Measurements from ENCODE around the gene RNF214.

RNF214 gene

GRCh38 chr11:117282956-117283355, 50.5 kb downstream of the RNF214 start:
- DNase-seq (ENCODE audit: low spot score), result no peak

GRCh38 chr11:117284053-117284452, 51.6 kb downstream of the RNF214 start:
- no peak for DNase-seq (ENCODE audit: low spot score)

GRCh38 chr11:117286588-117286987, 54.1 kb downstream of the RNF214 start:
- no peak for DNase-seq (ENCODE audit: low spot score)

GRCh38 chr11:117287668-117288067, 55.2 kb downstream of the RNF214 start:
- DNase-seq (ENCODE audit: low spot score), result no peak

GRCh38 chr11:117289795-117290194, 57.3 kb downstream of the RNF214 start:
- no peak for DNase-seq (ENCODE audit: low spot score)

- DNase-seq (ENCODE audit: low spot score), result no peak
Observed at GRCh38 chr11:117290809-117291396, 58.4 kb downstream of the RNF214 start, which contains the start of gene BACE1-AS. Gene BACE1-AS, plus strand, starts transcription at chr11:117291346.

- DNase-seq (ENCODE audit: low spot score), result no peak
Observed at GRCh38 chr11:117292616-117293015, 60.1 kb downstream of the RNF214 start.

GRCh38 chr11:117295438-117296137, 63.1 kb downstream of the RNF214 start:
- DNase-seq (ENCODE audit: low spot score), result no peak

- no peak for DNase-seq (ENCODE audit: low spot score)
Observed at GRCh38 chr11:117296881-117297280, 64.4 kb downstream of the RNF214 start.

GRCh38 chr11:117298195-117298594, 65.7 kb downstream of the RNF214 start:
- no peak for DNase-seq (ENCODE audit: low spot score)

GRCh38 chr11:117299351-117300282, 67.1 kb downstream of the RNF214 start:
- DNase-seq (ENCODE audit: low spot score), result no peak

GRCh38 chr11:117300283-117300663, 67.8 kb downstream of the RNF214 start:
- DNase-seq (ENCODE audit: low spot score), result no peak

- DNase-seq (ENCODE audit: low spot score), result no peak
Observed at GRCh38 chr11:117300773-117301172, 68.3 kb downstream of the RNF214 start.

GRCh38 chr11:117302228-117302627, 69.8 kb downstream of the RNF214 start:
- no peak for DNase-seq (ENCODE audit: low spot score)

GRCh38 chr11:117303101-117303500, 70.6 kb downstream of the RNF214 start:
- DNase-seq (ENCODE audit: low spot score), result no peak

GRCh38 chr11:117303646-117304315, 71.3 kb downstream of the RNF214 start:
- DNase-seq (ENCODE audit: low spot score), result no peak

- no peak for DNase-seq (ENCODE audit: low spot score)
Observed at GRCh38 chr11:117305145-117305544, 72.7 kb downstream of the RNF214 start.

- no peak for DNase-seq (ENCODE audit: low spot score)
Observed at GRCh38 chr11:117309310-117309709, 76.8 kb downstream of the RNF214 start.

- no peak for DNase-seq (ENCODE audit: low spot score)
Observed at GRCh38 chr11:117313091-117313490, 80.6 kb downstream of the RNF214 start.

- DNase-seq (ENCODE audit: low spot score), result no peak
Observed at GRCh38 chr11:117313828-117314768, 81.6 kb downstream of the RNF214 start.

- DNase-seq (ENCODE audit: low spot score), result no peak
Observed at GRCh38 chr11:117314840-117315239, 82.4 kb downstream of the RNF214 start.

All from kidney capillary endothelial cell (primary cell).